Peyer's patch (tissue), 4 donors: ENCODE data around the gene LARP1B. TPM values are rescaled to one million over a fixed set of nuclear protein-coding genes. Genes with fewer than 3 reads are reported as not detected.
"Not testable (repeated sequence)": the region's sequence is repeated elsewhere in the genome, so short reads cannot be mapped to it uniquely, and the experiment has no call there.

Experiments
- DNase-seq, 3 donors: peaks; one replicate each; pipeline ENCODE4 v3.0.0-alpha.2; 2017 to 2019
- H3K27ac ChIP-seq, 4 donors: fragments of 200-600 bp; sonication (generic); one replicate each; pipeline ENCODE4 v1.5.1; 2016 to 2019
- H3K27me3 ChIP-seq, 2 donors: fragments of 200-600 bp; sonication (generic); one replicate each; pipeline ENCODE4 v1.5.1; 2019
- H3K36me3 ChIP-seq, 3 donors: fragments of 200-600 bp; sonication (generic); one replicate each; pipeline ENCODE4 v1.5.1; 2016 to 2019
- H3K4me1 ChIP-seq, 4 donors: fragments of 200-600 bp; sonication (generic); one replicate each; pipeline ENCODE4 v1.5.1; 2016 to 2019
- H3K4me3 ChIP-seq, 4 donors: fragments of 200-600 bp; sonication (generic); 1 replicate in 3 of 4; 2 replicates in 1 of 4; pipeline ENCODE4 v1.5.1; 2016 to 2019; ENCODE audit warnings: mild to moderate bottlenecking in 1 of 4
- H3K9me3 ChIP-seq, 4 donors: fragments of 200-600 bp; sonication (generic); one replicate each; pipeline ENCODE4 v1.5.1; 2016 to 2019; ENCODE audit warnings: mild to moderate bottlenecking in 1 of 4
- CTCF ChIP-seq, 6 experiments: fragments of 450-650 bp in 4 of 6; fragments of 200-600 bp in 2 of 6; sonication (generic) in 1 of 6; IDR thresholded peaks; one replicate each; pipeline ENCODE4 v1.5.1; 2017 to 2019; ENCODE audit warnings: antibody characterized with exemption in 6 of 6, mild to moderate bottlenecking in 3 of 6, moderate library complexity in 1 of 6
- POLR2A ChIP-seq, 2 donors: fragments of 450-650 bp; IDR thresholded peaks; one replicate each; pipeline ENCODE4 v1.5.1; 2017; ENCODE audit warnings: antibody characterized with exemption in 2 of 2, mild to moderate bottlenecking in 2 of 2, moderate library complexity in 2 of 2
- total RNA-seq, 4 donors: library from RNA; depleted of rRNA; stranded (reverse); fragments of >200 nt; gene quantifications; one replicate each; pipeline ENCODE4 v1.1.0, GENCODE V29; 2016

The LARP1B gene
- total RNA-seq, 4 donors from 2014 or later = 36.3 to 61.9 (median 49.2) TPM

- no peak for DNase-seq
- no peaks in the 10 kb centered on the region for H3K9me3 ChIP-seq
- H3K4me3 ChIP-seq = no peak overlapping the region
- no peaks in the 10 kb centered on the region for H3K4me1 ChIP-seq
- H3K27me3 ChIP-seq = no peaks in the 10 kb centered on the region
- TF ChIP-seq CTCF (IDR thresholded peaks at IDR 0.05) = no peak
- TF ChIP-seq POLR2A (IDR thresholded peaks at IDR 0.05) = no peak
- no peak overlapping the region for H3K27ac ChIP-seq
- peaks cover 0 to 15% (median 0%) of the 10 kb centered on the region in 3 donors for H3K36me3 ChIP-seq
Observed at GRCh38 chr4:128155231-128155855, 94.2 kb downstream of the LARP1B start.

- H3K4me1 ChIP-seq = no peaks in the 10 kb centered on the region
- peaks cover 0 to 15% (median 0%) of the 10 kb centered on the region in 3 donors for H3K36me3 ChIP-seq
- no peaks in the 10 kb centered on the region for H3K27me3 ChIP-seq
- DNase-seq = no peak
- H3K4me3 ChIP-seq = no peak overlapping the region
- no peak overlapping the region for H3K27ac ChIP-seq
- H3K9me3 ChIP-seq = no peaks in the 10 kb centered on the region
- no peak for TF ChIP-seq CTCF (IDR thresholded peaks at IDR 0.05)
- no peak for TF ChIP-seq POLR2A (IDR thresholded peaks at IDR 0.05)
Observed at GRCh38 chr4:128155874-128156456, 94.9 kb downstream of the LARP1B start.

- DNase-seq, H3K27ac ChIP-seq, H3K4me3 ChIP-seq, H3K9me3 ChIP-seq, H3K27me3 ChIP-seq, H3K4me1 ChIP-seq: not testable (repeated sequence)
- H3K36me3 ChIP-seq = peaks cover 0 to 15% (median 0%) of the 10 kb centered on the region in 3 donors
Observed at GRCh38 chr4:128156472-128156871, 95.4 kb downstream of the LARP1B start.

GRCh38 chr4:128158894-128159293 lies 97.8 kb downstream of the LARP1B start:
- Histone ChIP-seq H3K27me3 (no peaks in the 10 kb centered on the region), H3K36me3 (peaks cover 0 to 15% (median 0%) of the 10 kb centered on the region in 3 donors), H3K4me1 (no peaks in the 10 kb centered on the region), H3K4me3 (no peak overlapping the region), H3K9me3 (no peaks in the 10 kb centered on the region), H3K27ac (no peak overlapping the region)
- TF ChIP-seq POLR2A (IDR thresholded peaks at IDR 0.05) = no peak
- no peak for TF ChIP-seq CTCF (IDR thresholded peaks at IDR 0.05)
- DNase-seq = no peak

GRCh38 chr4:128159967-128160366 lies 98.9 kb downstream of the LARP1B start:
- no peak overlapping the region for H3K4me3 ChIP-seq
- no peaks in the 10 kb centered on the region for H3K27me3 ChIP-seq
- TF ChIP-seq POLR2A (IDR thresholded peaks at IDR 0.05) (no peak), CTCF (IDR thresholded peaks at IDR 0.05) (no peak)
- no peak overlapping the region for H3K27ac ChIP-seq
- no peaks in the 10 kb centered on the region for H3K4me1 ChIP-seq
- no peaks in the 10 kb centered on the region for H3K9me3 ChIP-seq
- no peak for DNase-seq
- H3K36me3 ChIP-seq = peaks cover 0 to 15% (median 0%) of the 10 kb centered on the region in 3 donors

GRCh38 chr4:128161138-128161537 lies 100.0 kb downstream of the LARP1B start:
- Histone ChIP-seq H3K4me3 (no peak overlapping the region), H3K4me1 (no peaks in the 10 kb centered on the region), H3K9me3 (no peaks in the 10 kb centered on the region), H3K27ac (no peak overlapping the region), H3K27me3 (no peaks in the 10 kb centered on the region), H3K36me3 (peaks cover 0 to 5% (median 0%) of the 10 kb centered on the region in 3 donors)
- TF ChIP-seq CTCF (IDR thresholded peaks at IDR 0.05) = no peak
- TF ChIP-seq POLR2A (IDR thresholded peaks at IDR 0.05) = no peak
- DNase-seq = no peak
